Esophagus squamous epithelium (tissue), 5 donors: ENCODE data around the gene LRCH4. TPM values are rescaled to one million over a fixed set of nuclear protein-coding genes. Genes with fewer than 3 reads are reported as not detected.

Experiments used
- DNase-seq: peaks from one replicate; lab custom pipeline; 2025; lab: John Stamatoyannopoulos, UW
- H3K27ac ChIP-seq, 4 donors: fragments of 200-600 bp; sonication (generic); one replicate each; pipeline ENCODE4 v1.5.1; 2016 to 2019; ENCODE audit warnings: mild to moderate bottlenecking in 1 of 4
- H3K27me3 ChIP-seq, 4 donors: fragments of 200-600 bp; sonication (generic); 1 replicate in 3 of 4; 2 replicates in 1 of 4; pipeline versions ENCODE4 v1.5.1 to v1.6.0; 2017 to 2021; ENCODE audit warnings: antibody characterized with exemption in 1 of 4
- H3K36me3 ChIP-seq, 3 donors: fragments of 200-600 bp; sonication (generic); one replicate each; pipeline ENCODE4 v1.5.1; 2016 to 2019
- H3K4me1 ChIP-seq, 3 donors: fragments of 200-600 bp; sonication (generic); one replicate each; pipeline ENCODE4 v1.5.1; 2017 to 2019
- H3K4me3 ChIP-seq, 4 donors: fragments of 200-600 bp; sonication (generic); 1 replicate in 3 of 4; 2 replicates in 1 of 4; pipeline ENCODE4 v1.5.1; 2016 to 2019; ENCODE audit warnings: mild to moderate bottlenecking in 2 of 4, moderate library complexity in 1 of 4
- H3K9me3 ChIP-seq, 3 donors: fragments of 200-600 bp; sonication (generic); one replicate each; pipeline ENCODE4 v1.5.1; 2016 to 2019
- CTCF ChIP-seq, 6 experiments: fragments of 450-650 bp in 4 of 6; fragments of 200-600 bp in 2 of 6; sonication (generic) in 2 of 6; IDR thresholded peaks; one replicate each; pipeline ENCODE4 v1.5.1; 2016 to 2019; ENCODE audit warnings: antibody characterized with exemption in 6 of 6, mild to moderate bottlenecking in 4 of 6, moderate library complexity in 4 of 6
- POLR2A ChIP-seq, 4 donors: fragments of 450-650 bp; IDR thresholded peaks; one replicate each; pipeline ENCODE4 v1.6.1; 2017; ENCODE audit warnings: antibody characterized with exemption in 4 of 4, mild to moderate bottlenecking in 4 of 4, moderate library complexity in 3 of 4
- WGBS, 2 donors: methylation state at CpG; one replicate each; pipeline ENCODE4 v1.1.5; 2018; 5-methylcytosine and 5-hydroxymethylcytosine counted together
- intact Hi-C: fragments of 100-400 bp; cut with DNase I; formaldehyde crosslinking; loops from one replicate; pipeline ENCODE4 v1.15.0; 2022
- total RNA-seq, 4 donors: library from RNA; depleted of rRNA; stranded (reverse); fragments of >200 nt; gene quantifications; one replicate each; pipeline ENCODE4 v1.1.0, GENCODE V29; 2016
- donor health status: DM: yes; HTN: yes; CAD: no.

Gene LRCH4
- total RNA-seq, 4 donors from 2014 or later: 50.1 to 84.0 (median 70.4) TPM

GRCh38 chr7:100571829-100572116, 14.2 kb downstream of the LRCH4 start:
- DNase-seq: no peak
- no peaks in the 10 kb centered on the region for H3K9me3 ChIP-seq
- H3K4me1 ChIP-seq: peaks cover 12 to 48% (median 19%) of the 10 kb centered on the region in 3 donors
- intact Hi-C loops: no loop called here
- peaks cover 19 to 37% (median 24%) of the 10 kb centered on the region in 3 donors for H3K36me3 ChIP-seq
- 83 to 86% methylated on average over 1 to 2 of the region's 2 CpGs for WGBS, 2 donors
- peaks cover 0 to 17% (median 0%) of the 10 kb centered on the region in 4 donors for H3K27me3 ChIP-seq
- H3K4me3 ChIP-seq: no peak overlapping the region
- no peak overlapping the region for H3K27ac ChIP-seq
- TF ChIP-seq POLR2A (IDR thresholded peaks at IDR 0.05) (no peak), CTCF (IDR thresholded peaks at IDR 0.05) (no peak)

GRCh38 chr7:100570954-100571828, 14.7 kb downstream of the LRCH4 start:
- peaks cover 0 to 17% (median 0%) of the 10 kb centered on the region in 4 donors for H3K27me3 ChIP-seq
- DNase-seq: no peak
- H3K4me1 ChIP-seq: peaks cover 12 to 48% (median 19%) of the 10 kb centered on the region in 3 donors
- WGBS, 2 donors: 70 to 82% methylated on average over 4 to 5 of the region's 26 CpGs
- no peak for TF ChIP-seq POLR2A (IDR thresholded peaks at IDR 0.05)
- no peak for TF ChIP-seq CTCF (IDR thresholded peaks at IDR 0.05)
- H3K9me3 ChIP-seq: no peaks in the 10 kb centered on the region
- no peak overlapping the region for H3K4me3 ChIP-seq
- H3K27ac ChIP-seq: no peak overlapping the region
- intact Hi-C loops: no loop called here
- H3K36me3 ChIP-seq: peaks cover 14 to 36% (median 20%) of the 10 kb centered on the region in 3 donors

GRCh38 chr7:100568896-100569844, 16.8 kb downstream of the LRCH4 start:
- peaks cover 12 to 49% (median 19%) of the 10 kb centered on the region in 3 donors for H3K4me1 ChIP-seq
- DNase-seq: no peak
- TF ChIP-seq CTCF (IDR thresholded peaks at IDR 0.05) (peak in 5 of 6 experiments; percentile 20 to 54 (median 40)), POLR2A (IDR thresholded peaks at IDR 0.05) (no peak)
- H3K36me3 ChIP-seq: peaks cover 4 to 36% (median 5%) of the 10 kb centered on the region in 3 donors
- intact Hi-C loops: no loop called here
- H3K9me3 ChIP-seq: no peaks in the 10 kb centered on the region
- WGBS, 2 donors: 54 to 61% methylated on average over 7 to 9 of the region's 36 CpGs
- H3K4me3 ChIP-seq: peak overlapping the region; percentile 21 to 61 (median 40)
- peaks cover 0 to 17% (median 0%) of the 10 kb centered on the region in 4 donors for H3K27me3 ChIP-seq
- peak overlapping the region; percentile 22 to 66 (median 37) for H3K27ac ChIP-seq

GRCh38 chr7:100568176-100568895, 17.6 kb downstream of the LRCH4 start:
- Histone ChIP-seq H3K27me3 (peaks cover 0 to 17% (median 0%) of the 10 kb centered on the region in 4 donors), H3K27ac (peak overlapping the region in 1 of 4 donors; percentile 44), H3K4me1 (peaks cover 12 to 58% (median 24%) of the 10 kb centered on the region in 3 donors), H3K9me3 (no peaks in the 10 kb centered on the region), H3K36me3 (peaks cover 4 to 35% (median 4%) of the 10 kb centered on the region in 3 donors), H3K4me3 (no peak overlapping the region)
- intact Hi-C loops: no loop called here
- TF ChIP-seq CTCF (IDR thresholded peaks at IDR 0.05): no peak
- no peak for TF ChIP-seq POLR2A (IDR thresholded peaks at IDR 0.05)
- DNase-seq: no peak
- 57 to 60% methylated on average over 2 to 7 of the region's 11 CpGs for WGBS, 2 donors
